ENCODE data around the gene AK3. TPM values are rescaled to one million over a fixed set of nuclear protein-coding genes. Genes with fewer than 3 reads are reported as not detected.
A peak's percentile ranks its signal among the peaks of the same experiment; 100 is the strongest.

Gene AK3
- total RNA-seq (2021; ENCODE audit: unreplicated experiment) (15.9 TPM), Bru-seq, nascent RNA (percentile 57 among the genes with signal in this experiment), BruChase-seq, experiment 1, labeled RNA remaining after a 2-hour chase (percentile 74 among the genes with signal in this experiment), BruChase-seq, experiment 2, labeled RNA remaining after a 6-hour chase (percentile 78 among the genes with signal in this experiment)
- polyA plus RNA-seq (2012; ENCODE audit: insufficient read length), result 27.2 TPM
- long read RNA-seq, transcript AK3-202 (5 exons, 2,736 nt), result major isoform, 32 of 39 reads
- long read RNA-seq, partial matches to known transcripts, result 1 of 39 reads
- long read RNA-seq, other reads (novel, unspliced or antisense), result 6 of 39 reads

DNA sequence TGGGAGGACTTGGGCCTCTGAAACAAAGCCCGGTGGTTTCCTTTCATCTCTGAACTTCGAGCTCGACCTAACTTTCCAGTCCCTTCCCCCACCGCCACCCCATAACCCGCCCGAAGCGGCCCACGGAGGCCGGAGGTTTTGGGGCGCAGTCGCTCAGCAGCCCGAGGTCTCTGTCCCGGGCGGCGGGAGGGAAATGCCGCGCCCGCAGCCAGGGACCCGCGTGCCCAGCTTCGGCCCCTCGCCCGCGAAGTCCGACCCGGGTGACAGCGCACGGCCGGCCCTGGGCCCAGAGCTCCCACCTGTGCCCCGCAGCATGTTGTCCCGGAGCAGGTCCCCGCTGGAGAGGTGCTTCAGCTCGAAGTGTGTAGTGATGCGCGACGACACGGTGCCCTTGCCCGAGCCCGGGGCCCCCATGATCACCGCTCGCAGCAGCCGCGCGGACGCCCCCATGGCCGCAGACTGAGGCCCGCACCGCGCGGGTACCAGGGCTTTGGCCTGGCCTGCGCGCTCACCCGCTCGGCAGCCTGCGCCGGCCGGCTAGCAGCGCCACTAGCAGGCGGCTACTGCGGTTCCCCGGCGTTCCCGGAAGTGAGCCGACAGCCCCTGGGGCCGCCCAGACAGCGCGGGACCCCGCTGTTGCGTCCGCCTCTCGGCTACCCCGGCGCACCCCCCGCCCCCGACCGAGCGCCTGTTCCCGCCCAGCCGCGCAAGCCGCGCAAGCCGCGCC is at the start of gene AK3:
Gene AK3 (minus strand): TSS at position 565 of the 727 bp plus-strand sequence. CDS start 115 bp downstream, at position 450.
- peak; percentile 97 for ATAC-seq
- POLR2A ChIA-PET, result no interaction called here
- DNase-seq (ENCODE audit: low read depth, low spot score), result no peak
- Histone ChIP-seq H3K27ac (ENCODE audit: low read length) (peak within 1 kb of the TSS; percentile 69), H3K4me3 (ENCODE audit: low read depth in 2 of 2, low read length in 2 of 2) (peak within 1 kb of the TSS; percentile 57 to 58), H3K36me3 (ENCODE audit: control insufficient read depth, insufficient read depth, low read length) (peaks cover 5% of the 10 kb centered on the region; the same call in 1 of the 2 replicates), H3K27me3 (ENCODE audit: control insufficient read depth, insufficient read depth, low read length) (no peaks in the 10 kb centered on the region), H3K9me3 (ENCODE audit: control insufficient read depth, insufficient read depth, low read depth, low read length) (no peaks in the 10 kb centered on the region), H3K4me1 (ENCODE audit: control insufficient read depth, insufficient read depth, low read length) (no peaks in the 10 kb centered on the region)
- CTCF ChIA-PET, result no interaction called here
- in situ Hi-C loops (cut with HindIII; ENCODE audit: low pct_unique_long_range_greater_than_20kb, low sequenced_read_pairs) (no loop called here), intact Hi-C loops (cut with micrococcal nuclease; ENCODE audit: unreplicated experiment) (no loop called here)
- TF ChIP-seq, protein P1, sequence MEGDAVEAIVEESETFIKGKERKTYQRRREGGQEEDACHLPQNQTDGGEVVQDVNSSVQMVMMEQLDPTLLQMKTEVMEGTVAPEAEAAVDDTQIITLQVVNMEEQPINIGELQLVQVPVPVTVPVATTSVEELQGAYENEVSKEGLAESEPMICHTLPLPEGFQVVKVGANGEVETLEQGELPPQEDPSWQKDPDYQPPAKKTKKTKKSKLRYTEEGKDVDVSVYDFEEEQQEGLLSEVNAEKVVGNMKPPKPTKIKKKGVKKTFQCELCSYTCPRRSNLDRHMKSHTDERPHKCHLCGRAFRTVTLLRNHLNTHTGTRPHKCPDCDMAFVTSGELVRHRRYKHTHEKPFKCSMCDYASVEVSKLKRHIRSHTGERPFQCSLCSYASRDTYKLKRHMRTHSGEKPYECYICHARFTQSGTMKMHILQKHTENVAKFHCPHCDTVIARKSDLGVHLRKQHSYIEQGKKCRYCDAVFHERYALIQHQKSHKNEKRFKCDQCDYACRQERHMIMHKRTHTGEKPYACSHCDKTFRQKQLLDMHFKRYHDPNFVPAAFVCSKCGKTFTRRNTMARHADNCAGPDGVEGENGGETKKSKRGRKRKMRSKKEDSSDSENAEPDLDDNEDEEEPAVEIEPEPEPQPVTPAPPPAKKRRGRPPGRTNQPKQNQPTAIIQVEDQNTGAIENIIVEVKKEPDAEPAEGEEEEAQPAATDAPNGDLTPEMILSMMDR (IDR thresholded peaks at IDR 0.05), result no peak; the same call in 1 of the 2 replicates
- 0 out of 2 replicates have a peak, but pooled peaks have one; percentile 30 for TF ChIP-seq TCF7L2 (IDR thresholded peaks at IDR 0.05; ENCODE audit: low read depth, low read length)
- no TSS peak for BruUV-seq (replicated peaks)

GRCh38 chr9:4788703-4789102 is 47.7 kb upstream of the AK3 start:
- Histone ChIP-seq H3K27me3 (ENCODE audit: control insufficient read depth, insufficient read depth, low read length) (no peaks in the 10 kb centered on the region), H3K4me1 (ENCODE audit: control insufficient read depth, insufficient read depth, low read length) (no peaks in the 10 kb centered on the region), H3K36me3 (ENCODE audit: control insufficient read depth, insufficient read depth, low read length) (no peaks in the 10 kb centered on the region; the same call in 1 of the 2 replicates), H3K27ac (ENCODE audit: low read length) (no peak overlapping the region), H3K9me3 (ENCODE audit: control insufficient read depth, insufficient read depth, low read depth, low read length) (no peaks in the 10 kb centered on the region), H3K4me3 (ENCODE audit: low read depth in 2 of 2, low read length in 2 of 2) (no peak overlapping the region)
- ChIA-PET CTCF (no interaction called here), POLR2A (no interaction called here)
- BruUV-seq (replicated peaks), result no TSS peak
- intact Hi-C loops (cut with micrococcal nuclease; ENCODE audit: unreplicated experiment), result no loop called here
- DNase-seq (ENCODE audit: low read depth, low spot score) (no peak), ATAC-seq (no peak)
- in situ Hi-C loops (cut with HindIII; ENCODE audit: low pct_unique_long_range_greater_than_20kb, low sequenced_read_pairs), result no loop called here
- no peak for TF ChIP-seq TCF7L2 (IDR thresholded peaks at IDR 0.05; ENCODE audit: low read depth, low read length)
- no peak for TF ChIP-seq SIN3A (IDR thresholded peaks at IDR 0.05; ENCODE audit: borderline replicate concordance, insufficient read depth, low read depth, low read length)
- TF ChIP-seq, protein P1 (IDR thresholded peaks at IDR 0.05), result no peak
- no peak for TF ChIP-seq POLR2AphosphoS5 (IDR thresholded peaks at IDR 0.05; ENCODE audit: low read depth, low read length)
- TF ChIP-seq, protein P2, sequence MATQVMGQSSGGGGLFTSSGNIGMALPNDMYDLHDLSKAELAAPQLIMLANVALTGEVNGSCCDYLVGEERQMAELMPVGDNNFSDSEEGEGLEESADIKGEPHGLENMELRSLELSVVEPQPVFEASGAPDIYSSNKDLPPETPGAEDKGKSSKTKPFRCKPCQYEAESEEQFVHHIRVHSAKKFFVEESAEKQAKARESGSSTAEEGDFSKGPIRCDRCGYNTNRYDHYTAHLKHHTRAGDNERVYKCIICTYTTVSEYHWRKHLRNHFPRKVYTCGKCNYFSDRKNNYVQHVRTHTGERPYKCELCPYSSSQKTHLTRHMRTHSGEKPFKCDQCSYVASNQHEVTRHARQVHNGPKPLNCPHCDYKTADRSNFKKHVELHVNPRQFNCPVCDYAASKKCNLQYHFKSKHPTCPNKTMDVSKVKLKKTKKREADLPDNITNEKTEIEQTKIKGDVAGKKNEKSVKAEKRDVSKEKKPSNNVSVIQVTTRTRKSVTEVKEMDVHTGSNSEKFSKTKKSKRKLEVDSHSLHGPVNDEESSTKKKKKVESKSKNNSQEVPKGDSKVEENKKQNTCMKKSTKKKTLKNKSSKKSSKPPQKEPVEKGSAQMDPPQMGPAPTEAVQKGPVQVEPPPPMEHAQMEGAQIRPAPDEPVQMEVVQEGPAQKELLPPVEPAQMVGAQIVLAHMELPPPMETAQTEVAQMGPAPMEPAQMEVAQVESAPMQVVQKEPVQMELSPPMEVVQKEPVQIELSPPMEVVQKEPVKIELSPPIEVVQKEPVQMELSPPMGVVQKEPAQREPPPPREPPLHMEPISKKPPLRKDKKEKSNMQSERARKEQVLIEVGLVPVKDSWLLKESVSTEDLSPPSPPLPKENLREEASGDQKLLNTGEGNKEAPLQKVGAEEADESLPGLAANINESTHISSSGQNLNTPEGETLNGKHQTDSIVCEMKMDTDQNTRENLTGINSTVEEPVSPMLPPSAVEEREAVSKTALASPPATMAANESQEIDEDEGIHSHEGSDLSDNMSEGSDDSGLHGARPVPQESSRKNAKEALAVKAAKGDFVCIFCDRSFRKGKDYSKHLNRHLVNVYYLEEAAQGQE (IDR thresholded peaks at IDR 0.05; ENCODE audit: insufficient read depth in 1 of 2, low read depth in 2 of 2, low read length in 1 of 2), result no peak

Data from Panc1 (cell line).